Activated gamma-delta T cell treated with Interleukin-2 at 50 U/mL for 16 hours (primary cell): Measurements from ENCODE around the gene FUT2.

Experiments used
- DNase-seq: peaks from one replicate; pipeline ENCODE4 v3.0.0-alpha.2; 2020

Gene FUT2

DNA sequence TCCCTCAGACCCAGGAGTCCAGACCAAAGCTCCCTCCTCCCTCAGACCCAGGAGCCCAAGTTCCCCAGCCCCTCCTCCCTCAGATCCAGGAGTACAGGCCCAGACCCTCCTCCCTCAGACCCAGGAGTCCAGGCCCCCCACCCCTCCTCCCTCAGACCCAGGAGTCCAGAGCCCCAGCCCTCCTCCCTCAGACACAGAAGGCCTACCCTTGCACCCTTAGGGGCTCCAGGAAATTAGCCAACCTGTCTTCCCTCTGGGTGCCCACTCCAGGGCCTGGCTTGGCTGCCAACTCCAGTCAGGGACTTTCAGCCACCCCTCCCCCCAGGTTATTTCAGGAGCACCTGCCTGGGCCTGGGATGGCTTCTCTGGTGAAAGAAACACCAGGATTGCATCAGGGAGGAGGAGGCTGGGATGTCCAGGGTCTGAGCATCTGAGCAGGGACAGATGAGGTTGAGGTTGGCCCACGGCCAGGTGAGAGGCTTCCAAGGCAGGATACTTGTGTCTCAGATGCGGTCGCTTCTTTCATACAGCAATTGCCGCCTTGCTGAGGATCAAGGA is 59.4 kb downstream of the FUT2 start, which contains the start of gene FGF21:
Gene FGF21 (plus strand): TSS at position 441 of the 558 bp plus-strand sequence. CDS start 713 bp downstream, outside the sequence.
- DNase-seq: no peak
